ENCODE measurements around the gene NDFIP1.
"Not testable (repeated sequence)": the region's sequence is repeated elsewhere in the genome, so short reads cannot be mapped to it uniquely, and the experiment has no call there.

NDFIP1 gene

GRCh38 chr5:142108432-142109330 is at the start of gene NDFIP1:
Gene NDFIP1 (plus strand): TSS chr5:142108779. CDS start chr5:142108975, 196 bp downstream.
- peak; percentile 78 for DNase-seq (ENCODE audit: low spot score)

DNA sequence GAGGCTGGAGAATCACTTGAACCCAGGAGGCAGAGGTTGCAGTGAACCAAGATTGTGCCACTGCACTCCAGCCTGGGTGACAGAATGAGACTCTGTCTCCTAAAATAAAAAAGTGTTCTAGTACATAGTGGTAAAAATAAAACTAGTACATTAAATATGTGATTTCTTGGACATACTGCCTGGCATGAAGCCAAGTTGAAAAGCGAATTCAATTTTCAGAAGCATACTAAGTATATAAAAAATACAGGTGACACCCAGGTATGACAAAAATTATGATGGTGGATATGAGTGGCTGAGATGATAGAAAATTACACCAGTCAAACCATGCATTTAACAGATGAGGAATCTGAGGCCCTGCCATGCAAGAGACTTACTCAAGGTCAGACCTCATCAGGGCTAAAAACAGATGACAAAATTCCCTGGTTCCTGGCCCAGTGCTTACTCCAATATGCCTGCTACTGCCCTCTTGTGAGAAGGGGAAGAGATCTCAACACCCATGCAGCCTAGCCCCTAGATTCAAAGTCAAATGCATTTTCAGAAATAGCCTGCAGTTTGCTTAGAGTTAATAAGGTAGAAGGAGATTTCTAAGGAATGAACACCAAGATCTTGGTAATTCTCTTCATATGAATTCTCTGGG is 49.2 kb upstream of the NDFIP1 start:
- peak; percentile 44 for DNase-seq (ENCODE audit: low spot score)

DNA sequence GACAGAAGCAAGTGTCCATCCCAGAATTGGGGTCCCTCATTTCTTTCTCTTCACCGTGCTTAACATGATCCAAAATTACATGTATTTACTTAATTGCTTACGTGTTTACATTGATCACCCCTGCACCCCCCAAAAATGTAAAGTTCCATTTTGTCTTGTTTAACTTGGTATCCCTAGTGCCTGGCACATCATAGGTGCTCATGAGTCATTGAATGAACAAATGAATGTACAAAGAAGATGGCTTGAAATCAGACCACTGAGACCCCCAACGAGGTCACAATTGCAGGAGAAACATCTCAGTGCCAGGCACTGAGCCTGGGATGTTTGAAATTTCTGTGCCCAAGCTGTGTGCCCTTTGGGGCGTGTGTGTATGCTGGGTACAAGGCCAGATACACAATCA is 45.2 kb upstream of the NDFIP1 start:
- DNase-seq (ENCODE audit: low spot score): no peak

GRCh38 chr5:142063878-142064331 is 44.7 kb upstream of the NDFIP1 start:
- peak; percentile 98 for DNase-seq (ENCODE audit: low spot score)

- peak; percentile 87 for DNase-seq (ENCODE audit: low spot score)
Observed at GRCh38 chr5:142065273-142065672, 43.3 kb upstream of the NDFIP1 start.

- no peak for DNase-seq (ENCODE audit: low spot score)
Observed at GRCh38 chr5:142069606-142070399, 38.8 kb upstream of the NDFIP1 start.

- no peak for DNase-seq (ENCODE audit: low spot score)
Observed at GRCh38 chr5:142070734-142071133, 37.8 kb upstream of the NDFIP1 start.

DNA sequence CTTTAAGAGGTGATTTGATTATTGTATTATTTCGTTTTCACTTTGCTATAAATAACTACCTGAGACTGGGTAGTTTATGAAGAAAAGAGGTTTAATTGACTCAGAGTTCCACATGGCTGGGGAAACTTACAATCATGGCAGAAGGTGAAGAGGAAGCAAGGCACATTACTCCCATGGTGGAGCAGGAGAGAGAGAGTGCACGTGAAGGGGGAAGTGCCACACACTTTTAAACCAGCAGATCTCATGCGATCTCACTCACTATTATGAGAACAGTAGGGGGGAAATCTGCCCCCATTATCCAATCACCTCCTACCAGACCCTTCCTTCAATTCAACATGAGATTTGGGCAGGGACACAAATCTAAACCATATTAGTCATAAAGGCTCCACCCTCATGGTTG is 36.1 kb upstream of the NDFIP1 start:
- DNase-seq (ENCODE audit: low spot score): no peak

GRCh38 chr5:142073362-142073988 is 35.1 kb upstream of the NDFIP1 start:
- DNase-seq (ENCODE audit: low spot score): no peak

DNA sequence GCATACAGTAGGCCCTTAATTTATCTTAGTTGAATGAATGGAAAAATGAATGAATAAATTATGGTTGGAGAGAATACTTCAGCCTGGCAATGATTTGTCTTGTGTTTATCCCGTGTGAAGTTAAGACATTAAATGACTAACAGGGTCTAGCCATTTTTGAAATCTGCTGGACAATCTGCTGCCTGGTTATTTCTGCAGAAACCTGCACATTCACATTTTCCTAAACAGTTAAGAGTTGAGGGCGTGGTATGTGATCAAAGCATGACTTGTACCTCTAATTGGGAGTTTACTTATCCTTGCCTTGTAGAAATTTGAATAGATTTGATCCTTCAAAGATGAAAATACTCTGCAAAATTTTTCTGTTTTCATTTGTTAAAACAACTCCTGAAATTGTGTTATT is 34.6 kb upstream of the NDFIP1 start:
- no peak for DNase-seq (ENCODE audit: low spot score)

DNA sequence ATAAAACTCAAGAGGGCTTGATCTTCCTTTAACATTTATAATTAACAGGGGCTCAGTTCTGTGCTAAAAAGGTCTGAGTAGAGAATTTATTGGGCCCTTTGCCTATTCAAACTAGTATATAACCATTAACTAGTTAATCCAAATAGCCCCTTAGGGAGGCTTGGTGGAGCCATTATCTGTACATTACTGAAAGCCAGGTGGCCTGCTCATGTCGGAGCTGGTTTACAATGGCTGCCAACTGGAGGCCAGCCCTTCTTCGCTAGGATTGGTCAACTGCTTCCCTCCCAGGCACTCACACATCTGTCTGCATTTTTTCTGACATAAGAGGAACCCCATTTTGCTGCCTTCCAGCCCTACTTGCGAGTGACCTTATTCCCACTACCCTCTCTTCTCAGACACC is 30.4 kb upstream of the NDFIP1 start:
- no peak for DNase-seq (ENCODE audit: low spot score)

DNA sequence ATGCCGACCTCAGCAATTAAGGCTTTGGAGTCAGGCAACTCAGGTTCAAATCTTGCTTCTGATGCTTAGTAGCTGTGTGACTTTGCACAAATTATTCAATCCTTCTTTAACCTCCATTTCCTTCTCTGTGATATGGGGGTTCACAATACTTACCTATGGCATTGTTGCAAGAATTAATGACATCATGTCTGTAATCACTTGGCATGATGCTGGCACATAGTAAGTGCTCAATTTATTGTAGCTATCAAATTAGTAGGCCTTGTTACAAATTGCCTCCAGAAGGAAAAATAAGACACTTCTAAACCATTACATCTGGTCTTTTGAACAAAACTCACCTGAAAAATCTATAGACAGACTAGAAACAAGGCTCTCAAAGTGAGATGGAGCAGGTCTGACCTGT is 29.9 kb upstream of the NDFIP1 start:
- DNase-seq (ENCODE audit: low spot score): no peak

DNA sequence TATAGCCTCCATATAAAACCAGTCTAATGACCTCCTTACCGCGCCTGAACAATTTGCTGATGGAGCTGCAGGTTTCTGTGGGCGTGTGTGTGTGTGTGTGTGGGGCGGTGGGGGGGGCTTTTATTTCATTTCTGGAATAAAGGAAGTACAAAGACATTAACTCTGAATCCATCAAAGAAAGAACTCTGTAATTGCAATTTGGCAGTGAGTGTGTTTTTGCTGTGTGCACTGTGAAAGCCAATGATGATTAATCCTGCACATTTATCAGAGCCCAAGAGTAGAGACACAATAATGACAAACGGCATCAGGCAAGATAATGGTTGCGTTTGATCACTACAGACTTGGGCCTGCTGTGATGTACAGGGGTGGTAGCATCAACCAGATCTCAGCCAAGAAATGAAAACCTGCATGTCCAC is 29.3 kb upstream of the NDFIP1 start:
- peak; percentile 16 for DNase-seq (ENCODE audit: low spot score)

- peak; percentile 46 for DNase-seq (ENCODE audit: low spot score)
Observed at GRCh38 chr5:142080248-142080647, 28.3 kb upstream of the NDFIP1 start.

DNA sequence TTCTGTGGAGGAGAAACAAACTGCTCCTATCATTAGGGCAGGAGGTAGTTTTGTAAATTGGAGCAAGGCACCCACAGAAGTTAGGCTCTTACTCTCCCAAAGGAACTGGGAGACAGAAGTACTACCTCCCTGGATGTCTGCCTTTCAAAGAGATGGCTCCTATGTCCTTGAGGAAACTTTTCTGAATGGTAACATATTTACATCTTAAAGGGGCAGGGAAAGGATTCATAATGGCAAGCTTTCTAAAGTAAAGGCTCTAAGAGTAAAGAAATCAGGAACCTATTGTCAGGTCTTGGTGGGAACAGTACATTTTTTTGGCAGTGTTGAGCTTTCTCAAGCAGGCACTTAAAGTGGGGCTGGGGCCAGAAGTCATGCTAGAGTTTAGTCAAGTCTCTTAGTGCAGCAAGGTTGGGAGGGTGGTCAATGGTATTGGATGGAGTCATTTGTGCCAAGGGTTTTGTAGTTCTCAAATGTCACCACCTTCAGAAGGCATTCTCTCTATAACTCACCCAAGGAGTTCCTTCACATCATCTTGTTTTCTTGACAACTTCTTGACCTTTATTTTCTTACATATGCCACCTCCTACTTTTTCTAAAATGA is 26.3 kb upstream of the NDFIP1 start:
- no peak for DNase-seq (ENCODE audit: low spot score)

DNA sequence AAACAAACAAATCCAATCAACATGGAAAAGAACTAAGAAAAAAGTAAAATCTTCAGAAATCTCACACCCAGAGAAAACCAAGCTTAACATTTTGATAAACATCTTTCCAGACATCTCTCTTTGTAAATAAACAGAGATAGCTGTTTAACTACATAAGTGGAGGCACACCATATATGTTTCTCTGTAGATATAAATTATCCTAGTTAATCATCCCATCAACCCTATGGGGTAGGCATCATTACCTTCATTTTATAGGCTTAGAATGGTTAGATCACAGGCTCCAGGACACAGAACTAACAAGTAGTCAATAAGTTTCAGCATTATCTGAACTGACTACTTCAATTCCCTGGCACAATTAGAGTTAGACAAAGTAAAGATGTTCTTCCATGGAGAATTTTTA is 22.4 kb upstream of the NDFIP1 start:
- no peak for DNase-seq (ENCODE audit: low spot score)

- no peak for DNase-seq (ENCODE audit: low spot score)
Observed at GRCh38 chr5:142086679-142087078, 21.9 kb upstream of the NDFIP1 start.

DNA sequence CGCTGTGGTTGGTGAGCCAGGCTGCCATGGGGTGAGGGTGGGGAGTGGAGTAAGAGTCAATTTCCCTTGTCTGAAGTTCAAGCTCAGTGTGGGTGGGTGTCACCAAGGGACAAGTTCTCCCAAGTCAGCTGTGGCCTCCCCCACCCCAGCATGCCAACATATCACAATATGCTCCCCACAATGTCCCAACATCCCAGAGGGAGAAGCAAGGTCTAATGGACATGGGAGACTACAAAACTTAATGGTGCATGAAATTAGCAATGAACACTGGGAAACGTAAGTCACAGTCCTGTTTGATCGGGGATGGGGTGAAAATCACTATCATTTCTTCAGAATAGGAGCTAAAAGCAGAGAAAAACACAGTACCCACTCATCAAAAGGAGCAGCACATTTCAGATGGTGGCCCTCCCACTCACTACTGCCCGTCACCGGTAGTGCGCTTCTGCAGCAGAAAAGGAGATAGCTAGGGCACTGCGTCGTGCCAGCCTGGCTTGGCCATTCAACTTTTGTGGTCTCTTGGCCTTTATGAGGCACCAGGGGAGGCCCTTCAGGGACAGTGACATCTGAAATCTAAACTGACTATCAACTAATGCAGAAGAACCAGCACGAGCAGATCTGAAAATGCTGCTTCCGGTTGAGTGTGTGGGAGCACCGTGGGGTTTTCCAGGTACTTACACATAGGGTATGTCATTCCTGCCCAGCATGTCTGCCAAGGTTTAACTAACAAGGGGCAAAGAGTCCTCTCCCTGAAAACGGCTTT is 20.5 kb upstream of the NDFIP1 start:
- DNase-seq (ENCODE audit: low spot score): no peak

DNA sequence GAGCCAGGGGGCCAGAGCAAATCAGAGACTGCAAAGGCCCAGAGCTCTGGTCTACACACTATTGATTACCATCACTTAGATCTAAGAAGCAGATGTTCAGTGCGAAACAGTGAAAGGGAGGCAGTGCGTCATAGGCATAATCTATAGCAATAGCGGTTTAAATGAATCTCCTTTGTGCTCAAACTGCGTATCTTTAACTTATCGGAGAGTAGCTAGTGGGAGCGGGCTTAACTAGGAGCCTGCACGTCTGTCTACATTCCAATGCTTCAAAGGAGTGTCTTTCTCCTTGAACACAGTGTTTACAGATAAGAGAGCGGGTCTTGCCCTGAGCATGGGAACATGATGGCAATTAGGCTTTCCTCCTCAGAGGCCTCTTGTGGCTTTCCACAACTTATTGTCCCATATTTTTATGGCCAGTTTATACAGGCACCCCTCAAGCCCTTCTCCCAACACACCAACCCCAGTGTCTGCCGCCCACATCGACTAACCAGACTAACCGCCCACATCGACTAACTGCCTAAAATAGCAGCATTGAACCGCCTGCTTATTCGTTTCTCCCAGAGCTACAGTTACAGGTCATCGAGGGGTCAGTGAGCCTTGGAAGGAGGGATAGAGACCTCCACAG is 19.6 kb upstream of the NDFIP1 start:
- not testable (repeated sequence) for DNase-seq (ENCODE audit: low spot score)

DNA sequence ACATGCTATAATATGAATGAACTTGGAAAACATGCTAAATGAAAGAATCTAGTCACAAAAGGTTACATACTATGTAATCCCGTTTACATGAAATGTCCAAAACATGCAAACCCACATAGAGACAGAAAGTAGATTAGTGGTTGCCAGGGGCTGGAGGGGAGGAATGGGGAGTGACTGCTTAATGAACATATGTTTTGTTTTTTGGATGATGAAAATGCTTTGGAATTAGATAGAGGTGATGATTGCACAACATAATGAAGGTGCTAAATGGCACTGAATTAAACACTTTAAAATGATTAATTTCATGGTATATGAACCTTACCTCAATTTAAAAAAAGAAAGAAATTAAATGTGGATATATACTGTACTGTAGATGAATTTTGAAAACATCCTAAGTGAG is 17.6 kb upstream of the NDFIP1 start:
- no peak for DNase-seq (ENCODE audit: low spot score)

Measured in cerebellar cortex (tissue), 1 donor.